Panc1 (cell line): ENCODE data around the gene SUPT3H. TPM values are rescaled to one million over a fixed set of nuclear protein-coding genes. Genes with fewer than 3 reads are reported as not detected.
"Not testable (repeated sequence)": the region's sequence is repeated elsewhere in the genome, so short reads cannot be mapped to it uniquely, and the experiment has no call there.

Source experiments
- ATAC-seq: fragments of 200-7000 bp; cut with Tn5 transposase; 2 replicates; pipeline ENCODE4 v1.9.1; 2020; ENCODE audit warnings: mild to moderate bottlenecking, moderate library complexity
- BruUV-seq: library from RNA; stranded (reverse); fragments of 400-500 nt; replicated peaks from 2 replicates; lab custom pipeline; 2021; lab: Mats Ljungman, UMichigan
- CTCF ChIA-PET: fragments of 300-600 bp; sonication (Branson Sonifier 250); formaldehyde crosslinking; loops from one replicate; lab custom pipeline; 2022; ENCODE audit warnings: antibody characterized with exemption; lab: Charles Lee
- POLR2A ChIA-PET: fragments of 300-600 bp; sonication (Branson Sonifier 250); formaldehyde crosslinking; loops from one replicate; lab custom pipeline; 2022; ENCODE audit warnings: antibody characterized with exemption; lab: Charles Lee
- DNase-seq: peaks from one replicate; pipeline ENCODE4 v3.0.0-alpha.2; 2010; ENCODE audit warnings: low read depth, low spot score
- H3K27ac ChIP-seq: 2 replicates; pipeline ENCODE4 v1.5.1; 2011; ENCODE audit warnings: mild to moderate bottlenecking, low read length, inconsistent platforms
- H3K27me3 ChIP-seq: fragments of 200-500 bp; sonication (Bioruptor generic); 2 replicates; pipeline ENCODE4 v1.6.0; 2014; ENCODE audit warnings: low read length, inconsistent platforms; ENCODE audit not compliant: control insufficient read depth, insufficient read depth
- H3K36me3 ChIP-seq: fragments of 200-500 bp; sonication (Bioruptor generic); 2 replicates; pipeline ENCODE4 v1.5.1; 2014; ENCODE audit warnings: inconsistent platforms, mild to moderate bottlenecking, low read length, moderate library complexity; ENCODE audit not compliant: control insufficient read depth, insufficient read depth
- H3K4me1 ChIP-seq: 2 replicates; pipeline ENCODE4 v1.5.1; 2011; ENCODE audit warnings: inconsistent platforms, mild to moderate bottlenecking, low read length, moderate library complexity; ENCODE audit not compliant: control insufficient read depth, insufficient read depth
- H3K4me3 ChIP-seq, 2 experiments: 2 replicates each; pipeline ENCODE4 v1.5.1; 2011 to 2012; ENCODE audit warnings: low read depth in 2 of 2, low read length in 2 of 2, mild to moderate bottlenecking in 2 of 2, inconsistent platforms in 1 of 2, moderate library complexity in 1 of 2
- H3K9me3 ChIP-seq: fragments of 200-500 bp; sonication (Bioruptor generic); 2 replicates; pipeline ENCODE4 v1.5.1; 2014; ENCODE audit warnings: low read depth, mild to moderate bottlenecking, inconsistent platforms, low read length, moderate library complexity; ENCODE audit not compliant: control insufficient read depth, insufficient read depth
- POLR2AphosphoS5 ChIP-seq: IDR thresholded peaks from 2 replicates; pipeline ENCODE4 v1.6.1; 2012; ENCODE audit warnings: mild to moderate bottlenecking, low read depth, low read length, moderate library complexity
- SIN3A ChIP-seq: IDR thresholded peaks from 2 replicates; pipeline ENCODE4 v1.6.1; 2012; ENCODE audit warnings: low read depth, mild to moderate bottlenecking, low read length, moderate library complexity, borderline replicate concordance; ENCODE audit not compliant: insufficient read depth
- TCF7L2 ChIP-seq: IDR thresholded peaks from 2 replicates; pipeline ENCODE4 v1.6.1; 2011; ENCODE audit warnings: mild to moderate bottlenecking, low read depth, low read length, inconsistent platforms
- in situ Hi-C: cut with HindIII; loops from 2 replicates; pipeline ENCODE4 v1.10.0; 2016; ENCODE audit warnings: low sequenced_read_pairs, low pct_unique_long_range_greater_than_20kb
- intact Hi-C: fragments of 100-400 bp; cut with micrococcal nuclease; formaldehyde crosslinking; loops from one replicate; pipeline ENCODE4 v1.10.0; 2022; ENCODE audit not compliant: unreplicated experiment
- total RNA-seq: library from RNA; stranded (reverse); gene quantifications from one replicate; pipeline ENCODE4 v1.2.1, GENCODE V29; 2021; ENCODE audit not compliant: unreplicated experiment
- TF ChIP-seq, protein P1 (sequence below): fragments of 450-650 bp; IDR thresholded peaks from 2 replicates; pipeline ENCODE4 v1.5.1; 2017; ENCODE audit warnings: mild to moderate bottlenecking
- TF ChIP-seq, protein P2 (sequence below), 2 experiments: IDR thresholded peaks; 2 replicates each; pipeline ENCODE4 v1.6.1; 2011 to 2012; ENCODE audit warnings: low read depth in 2 of 2, control low read depth in 1 of 2, low read length in 1 of 2, mild to moderate bottlenecking in 1 of 2, moderate library complexity in 1 of 2; ENCODE audit not compliant: insufficient read depth in 1 of 2

SUPT3H gene
- total RNA-seq, 1 experiment from 2014 or later = 11.0 TPM

DNA sequence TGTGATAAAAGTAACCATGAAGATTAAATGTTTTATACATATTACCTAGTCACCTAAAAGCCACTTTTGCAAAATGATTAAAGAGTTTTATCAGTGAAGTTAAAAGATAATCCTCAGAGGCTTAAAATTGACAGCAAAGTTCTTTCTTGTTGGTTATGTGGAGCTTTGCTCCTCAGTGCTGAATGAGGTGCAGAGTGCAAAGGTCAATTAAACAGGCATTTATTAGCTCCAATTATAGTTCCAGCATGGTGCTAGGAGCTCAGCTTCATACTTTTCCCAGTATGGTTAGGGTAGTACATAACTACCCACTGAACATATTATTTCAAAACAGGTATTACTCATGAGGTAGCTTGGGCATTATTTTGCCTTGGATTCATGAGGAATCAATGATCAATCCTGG, 463.6 kb downstream of the SUPT3H start:
- ATAC-seq (no peak), DNase-seq (no peak)
- ChIA-PET CTCF (no interaction called here), POLR2A (no interaction called here)
- no peak for TF ChIP-seq POLR2AphosphoS5
- no peak for TF ChIP-seq TCF7L2
- TF ChIP-seq, protein P1, sequence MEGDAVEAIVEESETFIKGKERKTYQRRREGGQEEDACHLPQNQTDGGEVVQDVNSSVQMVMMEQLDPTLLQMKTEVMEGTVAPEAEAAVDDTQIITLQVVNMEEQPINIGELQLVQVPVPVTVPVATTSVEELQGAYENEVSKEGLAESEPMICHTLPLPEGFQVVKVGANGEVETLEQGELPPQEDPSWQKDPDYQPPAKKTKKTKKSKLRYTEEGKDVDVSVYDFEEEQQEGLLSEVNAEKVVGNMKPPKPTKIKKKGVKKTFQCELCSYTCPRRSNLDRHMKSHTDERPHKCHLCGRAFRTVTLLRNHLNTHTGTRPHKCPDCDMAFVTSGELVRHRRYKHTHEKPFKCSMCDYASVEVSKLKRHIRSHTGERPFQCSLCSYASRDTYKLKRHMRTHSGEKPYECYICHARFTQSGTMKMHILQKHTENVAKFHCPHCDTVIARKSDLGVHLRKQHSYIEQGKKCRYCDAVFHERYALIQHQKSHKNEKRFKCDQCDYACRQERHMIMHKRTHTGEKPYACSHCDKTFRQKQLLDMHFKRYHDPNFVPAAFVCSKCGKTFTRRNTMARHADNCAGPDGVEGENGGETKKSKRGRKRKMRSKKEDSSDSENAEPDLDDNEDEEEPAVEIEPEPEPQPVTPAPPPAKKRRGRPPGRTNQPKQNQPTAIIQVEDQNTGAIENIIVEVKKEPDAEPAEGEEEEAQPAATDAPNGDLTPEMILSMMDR = no peak
- TF ChIP-seq, protein P2, sequence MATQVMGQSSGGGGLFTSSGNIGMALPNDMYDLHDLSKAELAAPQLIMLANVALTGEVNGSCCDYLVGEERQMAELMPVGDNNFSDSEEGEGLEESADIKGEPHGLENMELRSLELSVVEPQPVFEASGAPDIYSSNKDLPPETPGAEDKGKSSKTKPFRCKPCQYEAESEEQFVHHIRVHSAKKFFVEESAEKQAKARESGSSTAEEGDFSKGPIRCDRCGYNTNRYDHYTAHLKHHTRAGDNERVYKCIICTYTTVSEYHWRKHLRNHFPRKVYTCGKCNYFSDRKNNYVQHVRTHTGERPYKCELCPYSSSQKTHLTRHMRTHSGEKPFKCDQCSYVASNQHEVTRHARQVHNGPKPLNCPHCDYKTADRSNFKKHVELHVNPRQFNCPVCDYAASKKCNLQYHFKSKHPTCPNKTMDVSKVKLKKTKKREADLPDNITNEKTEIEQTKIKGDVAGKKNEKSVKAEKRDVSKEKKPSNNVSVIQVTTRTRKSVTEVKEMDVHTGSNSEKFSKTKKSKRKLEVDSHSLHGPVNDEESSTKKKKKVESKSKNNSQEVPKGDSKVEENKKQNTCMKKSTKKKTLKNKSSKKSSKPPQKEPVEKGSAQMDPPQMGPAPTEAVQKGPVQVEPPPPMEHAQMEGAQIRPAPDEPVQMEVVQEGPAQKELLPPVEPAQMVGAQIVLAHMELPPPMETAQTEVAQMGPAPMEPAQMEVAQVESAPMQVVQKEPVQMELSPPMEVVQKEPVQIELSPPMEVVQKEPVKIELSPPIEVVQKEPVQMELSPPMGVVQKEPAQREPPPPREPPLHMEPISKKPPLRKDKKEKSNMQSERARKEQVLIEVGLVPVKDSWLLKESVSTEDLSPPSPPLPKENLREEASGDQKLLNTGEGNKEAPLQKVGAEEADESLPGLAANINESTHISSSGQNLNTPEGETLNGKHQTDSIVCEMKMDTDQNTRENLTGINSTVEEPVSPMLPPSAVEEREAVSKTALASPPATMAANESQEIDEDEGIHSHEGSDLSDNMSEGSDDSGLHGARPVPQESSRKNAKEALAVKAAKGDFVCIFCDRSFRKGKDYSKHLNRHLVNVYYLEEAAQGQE (IDR thresholded peaks at IDR 0.05; ENCODE audit: insufficient read depth in 1 of 2, low read depth in 2 of 2, low read length in 1 of 2) = no peak
- Histone ChIP-seq H3K4me1 (no peaks in the 10 kb centered on the region), H3K27me3 (no peaks in the 10 kb centered on the region), H3K4me3 (no peak overlapping the region), H3K36me3 (no peaks in the 10 kb centered on the region), H3K9me3 (no peaks in the 10 kb centered on the region), H3K27ac (no peak overlapping the region)
- intact Hi-C loops = no loop called here
- in situ Hi-C loops = no loop called here
- BruUV-seq = no TSS peak

GRCh38 chr6:44906761-44907160, 471.0 kb downstream of the SUPT3H start:
- no peaks in the 10 kb centered on the region for H3K36me3 ChIP-seq
- no peaks in the 10 kb centered on the region for H3K9me3 ChIP-seq
- POLR2A ChIA-PET = no interaction called here
- no peak overlapping the region for H3K4me3 ChIP-seq
- in situ Hi-C loops = no loop called here
- CTCF ChIA-PET = no interaction called here
- H3K27me3 ChIP-seq = no peaks in the 10 kb centered on the region
- BruUV-seq = no TSS peak
- no peak overlapping the region for H3K27ac ChIP-seq
- DNase-seq = no peak
- TF ChIP-seq, protein P2 (IDR thresholded peaks at IDR 0.05; ENCODE audit: insufficient read depth in 1 of 2, low read depth in 2 of 2, low read length in 1 of 2) = no peak
- TF ChIP-seq POLR2AphosphoS5 = no peak
- TF ChIP-seq, protein P1 = no peak
- TF ChIP-seq SIN3A = no peak
- no peak for ATAC-seq
- intact Hi-C loops = loop anchor here (1.0 kb wide), 1 partner anchor 19 kb away; no protein-coding TSS in a partner anchor
- no peaks in the 10 kb centered on the region for H3K4me1 ChIP-seq

DNA sequence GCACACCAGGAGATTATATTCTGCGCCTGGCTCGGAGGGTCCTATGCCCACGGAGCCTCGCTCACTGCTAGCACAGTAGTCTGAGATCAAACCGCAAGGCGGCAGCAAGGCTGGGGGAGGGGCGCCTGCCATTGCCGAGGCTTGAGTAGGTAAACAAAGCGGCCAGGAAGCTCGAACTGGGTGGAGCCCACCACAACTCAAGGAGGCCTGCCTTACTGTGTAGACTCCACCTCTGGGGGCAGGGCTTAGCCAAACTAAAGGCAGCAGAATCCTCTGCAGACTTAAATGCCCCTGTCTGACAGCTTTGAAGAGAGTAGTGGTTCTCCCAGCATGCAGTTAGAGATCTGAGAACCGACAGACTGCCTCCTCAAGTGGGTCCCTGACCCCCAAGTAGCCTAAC, 477.4 kb downstream of the SUPT3H start:
- intact Hi-C loops, BruUV-seq, H3K27ac ChIP-seq, H3K36me3 ChIP-seq, POLR2A ChIA-PET, in situ Hi-C loops, DNase-seq, H3K9me3 ChIP-seq, CTCF ChIA-PET, H3K27me3 ChIP-seq, H3K4me1 ChIP-seq, H3K4me3 ChIP-seq, ATAC-seq: not testable (repeated sequence)
